Epithelial cell of umbilical artery (primary cell): Measurements from ENCODE around the gene OR5H6. TPM values are rescaled to one million over a fixed set of nuclear protein-coding genes. Genes with fewer than 3 reads are reported as not detected.

Source experiments
- total RNA-seq: library from RNA; depleted of rRNA; stranded (reverse); fragments of >200 nt; gene quantifications from 2 replicates; pipeline ENCODE4 v1.2.3, GENCODE V29; 2014

OR5H6 gene
- not detected in 2 replicates for total RNA-seq

GRCh38 chr3:98263944-98264343 is at the start of gene OR5H6:
Gene OR5H6, plus strand, starts transcription at chr3:98264244. Its CDS starts 89 bp downstream, at chr3:98264333.

DNA sequence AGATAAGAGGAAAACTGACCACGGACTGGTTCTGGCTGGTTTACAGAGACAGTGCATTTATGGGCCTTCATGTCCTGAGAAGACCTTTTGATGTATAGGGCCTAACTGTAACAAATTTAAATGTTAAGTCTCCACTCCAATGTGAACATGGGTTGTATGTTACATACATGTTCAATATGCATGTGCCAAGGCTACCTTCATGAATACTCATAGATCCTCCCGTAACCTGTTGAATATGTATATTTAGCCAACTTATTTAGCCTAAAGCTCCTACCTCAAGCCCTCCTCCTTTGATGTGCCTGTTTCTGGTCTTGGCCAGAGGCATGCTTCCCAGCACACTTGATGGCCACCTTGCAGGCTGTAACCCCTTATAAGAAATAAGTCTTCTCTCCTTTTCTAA is 18.2 kb downstream of the OR5H6 start, which contains the start of gene OR5H2:
OR5H2 (plus strand) TSS at position 301 of the 400 bp plus-strand sequence. CDS start 398 bp downstream, outside the sequence.

Other genes starting within 250 kb of the OR5H6 start
- gene GABRR3, start 228.9 kb upstream of the OR5H6 start, total RNA-seq = not detected in 2 replicates
- not detected in 2 replicates for gene OR5AC2, start 177.1 kb upstream of the OR5H6 start, total RNA-seq
- not detected in 2 replicates for gene OR5H1, start 133.5 kb upstream of the OR5H6 start, total RNA-seq
- gene OR5H14, start 116.8 kb upstream of the OR5H6 start, total RNA-seq = not detected in 2 replicates
- not detected in 2 replicates for gene OR5H15, start 97.5 kb upstream of the OR5H6 start, total RNA-seq
- not detected in 2 replicates for gene OR5H2, start 18.3 kb downstream of the OR5H6 start, total RNA-seq
- gene OR5K4, start 89.6 kb downstream of the OR5H6 start, total RNA-seq = not detected in 2 replicates
- gene OR5K3, start 126.4 kb downstream of the OR5H6 start, total RNA-seq = not detected in 2 replicates
- gene OR5K1, start 199.0 kb downstream of the OR5H6 start, total RNA-seq = not detected in 2 replicates
- not detected in 2 replicates for gene OR5K2, start 233.4 kb downstream of the OR5H6 start, total RNA-seq